Measurements from ENCODE around the gene ECT2L.

The ECT2L gene

DNA sequence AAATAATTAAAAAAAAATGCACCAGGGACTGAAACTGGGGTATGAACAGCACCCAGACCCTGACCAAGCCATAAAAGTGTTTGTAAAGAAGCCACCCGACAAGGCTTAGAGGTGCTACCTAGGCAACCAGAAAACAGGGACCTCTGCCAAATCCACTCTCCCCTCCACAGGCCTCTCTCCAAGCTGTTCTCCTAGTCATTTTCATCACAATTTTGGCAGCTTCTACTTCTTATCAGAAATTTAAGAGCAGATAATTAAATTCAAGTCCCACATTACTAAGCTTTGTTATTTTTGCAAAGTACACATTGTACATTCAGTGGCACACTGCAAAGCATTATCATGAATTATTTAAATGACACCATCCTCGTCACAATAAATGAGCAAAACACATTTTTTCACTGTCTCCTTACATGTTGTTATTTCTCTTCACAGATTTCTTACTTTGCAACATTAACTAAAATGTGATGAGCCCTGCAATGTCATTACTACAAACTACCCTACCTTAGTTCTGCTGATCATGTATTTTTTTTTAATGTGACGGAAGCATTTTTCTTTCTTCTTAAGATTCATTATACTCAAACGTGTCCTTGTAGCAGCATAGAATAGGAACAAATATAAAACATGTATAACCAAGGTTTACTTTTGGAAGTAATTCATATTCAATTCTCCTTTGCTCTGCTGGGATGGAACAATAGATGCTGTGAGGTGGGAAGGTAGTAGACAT lies 38.1 kb downstream of the ECT2L start:
- DNase-seq (ENCODE audit: low spot score) (no peak), ATAC-seq (ENCODE audit: low read depth) (no peak)
- TF ChIP-seq CTCF (IDR thresholded peaks at IDR 0.05; ENCODE audit: poor library complexity, severe bottlenecking) = no peak
- no peaks in the 10 kb centered on the region for H3K27me3 ChIP-seq (ENCODE audit: insufficient read depth, poor library complexity, severe bottlenecking)
- no peaks in the 10 kb centered on the region for H3K36me3 ChIP-seq (ENCODE audit: low read depth)
- no peak overlapping the region for H3K27ac ChIP-seq (ENCODE audit: poor library complexity, severe bottlenecking)
- H3K4me1 ChIP-seq (ENCODE audit: insufficient read depth, poor library complexity, severe bottlenecking) = no peaks in the 10 kb centered on the region
- no peak overlapping the region for H3K4me3 ChIP-seq (ENCODE audit: severe bottlenecking)
- H3K9me3 ChIP-seq (ENCODE audit: severe bottlenecking) = no peaks in the 10 kb centered on the region

DNA sequence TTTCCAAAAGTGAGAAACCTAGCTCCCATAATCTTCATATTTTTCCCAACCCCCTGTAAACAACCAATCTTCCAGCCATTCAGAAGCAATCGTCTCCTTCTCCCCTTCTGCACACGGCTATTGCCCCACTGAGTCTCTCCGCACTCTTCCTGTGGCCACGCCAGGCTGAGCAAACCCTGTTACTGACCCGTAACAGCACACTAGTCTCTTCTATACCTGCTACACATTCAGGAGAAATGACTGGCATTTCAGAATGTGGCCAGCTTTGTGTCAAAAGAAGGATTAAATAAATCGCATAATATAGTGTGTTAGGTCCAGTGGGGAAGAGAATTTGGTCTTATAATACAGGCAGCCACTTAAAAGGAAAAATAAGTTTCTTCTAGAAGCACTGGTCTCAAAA lies 41.4 kb downstream of the ECT2L start:
- no peak for DNase-seq (ENCODE audit: low spot score)
- Histone ChIP-seq H3K4me3 (ENCODE audit: severe bottlenecking) (no peak overlapping the region), H3K27me3 (ENCODE audit: insufficient read depth, poor library complexity, severe bottlenecking) (no peaks in the 10 kb centered on the region), H3K9me3 (ENCODE audit: severe bottlenecking) (no peaks in the 10 kb centered on the region), H3K36me3 (ENCODE audit: low read depth) (no peaks in the 10 kb centered on the region), H3K27ac (ENCODE audit: poor library complexity, severe bottlenecking) (no peak overlapping the region), H3K4me1 (ENCODE audit: insufficient read depth, poor library complexity, severe bottlenecking) (no peaks in the 10 kb centered on the region)
- no peak for ATAC-seq (ENCODE audit: low read depth)
- no peak for TF ChIP-seq CTCF (IDR thresholded peaks at IDR 0.05; ENCODE audit: poor library complexity, severe bottlenecking)

- H3K4me1 ChIP-seq (ENCODE audit: insufficient read depth, poor library complexity, severe bottlenecking) = no peaks in the 10 kb centered on the region
- no peak overlapping the region for H3K4me3 ChIP-seq (ENCODE audit: severe bottlenecking)
- TF ChIP-seq CTCF (IDR thresholded peaks at IDR 0.05; ENCODE audit: poor library complexity, severe bottlenecking) = no peak
- no peaks in the 10 kb centered on the region for H3K9me3 ChIP-seq (ENCODE audit: severe bottlenecking)
- no peak overlapping the region for H3K27ac ChIP-seq (ENCODE audit: poor library complexity, severe bottlenecking)
- no peaks in the 10 kb centered on the region for H3K27me3 ChIP-seq (ENCODE audit: insufficient read depth, poor library complexity, severe bottlenecking)
- H3K36me3 ChIP-seq (ENCODE audit: low read depth) = no peaks in the 10 kb centered on the region
- DNase-seq (ENCODE audit: low spot score) (no peak), ATAC-seq (ENCODE audit: low read depth) (no peak)
These were observed 48.3 kb downstream of the ECT2L start for GRCh38 chr6:138844192-138844591.

DNA sequence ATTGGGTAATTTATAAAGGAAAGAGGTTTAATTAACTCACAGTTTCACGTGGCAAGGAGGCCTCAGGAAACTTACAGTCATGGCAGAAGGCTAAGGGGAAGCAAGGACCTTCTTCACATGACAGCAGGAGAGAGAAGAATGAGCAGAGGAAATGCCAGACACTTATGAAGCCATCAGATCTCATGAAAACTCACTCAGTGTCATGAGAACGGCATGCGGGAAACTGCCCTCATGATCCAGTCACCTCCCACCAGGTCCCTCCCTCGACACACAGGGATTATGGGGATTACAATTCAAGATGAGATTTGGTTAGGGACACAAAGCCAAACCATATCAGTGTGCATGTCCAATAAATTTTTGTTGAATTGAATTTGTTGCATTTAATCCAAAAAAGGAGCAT lies 52.0 kb downstream of the ECT2L start:
- DNase-seq (ENCODE audit: low spot score) (no peak), ATAC-seq (ENCODE audit: low read depth) (no peak)
- TF ChIP-seq CTCF (IDR thresholded peaks at IDR 0.05; ENCODE audit: poor library complexity, severe bottlenecking) = no peak
- Histone ChIP-seq H3K27ac (ENCODE audit: poor library complexity, severe bottlenecking) (no peak overlapping the region), H3K9me3 (ENCODE audit: severe bottlenecking) (no peaks in the 10 kb centered on the region), H3K4me1 (ENCODE audit: insufficient read depth, poor library complexity, severe bottlenecking) (no peaks in the 10 kb centered on the region), H3K27me3 (ENCODE audit: insufficient read depth, poor library complexity, severe bottlenecking) (no peaks in the 10 kb centered on the region), H3K36me3 (ENCODE audit: low read depth) (no peaks in the 10 kb centered on the region), H3K4me3 (ENCODE audit: severe bottlenecking) (no peak overlapping the region)

- Histone ChIP-seq H3K4me1 (ENCODE audit: insufficient read depth, poor library complexity, severe bottlenecking) (no peaks in the 10 kb centered on the region), H3K4me3 (ENCODE audit: severe bottlenecking) (no peak overlapping the region), H3K9me3 (ENCODE audit: severe bottlenecking) (no peaks in the 10 kb centered on the region), H3K36me3 (ENCODE audit: low read depth) (no peaks in the 10 kb centered on the region), H3K27me3 (ENCODE audit: insufficient read depth, poor library complexity, severe bottlenecking) (no peaks in the 10 kb centered on the region), H3K27ac (ENCODE audit: poor library complexity, severe bottlenecking) (no peak overlapping the region)
- no peak for ATAC-seq (ENCODE audit: low read depth)
- DNase-seq (ENCODE audit: low spot score) = no peak
- TF ChIP-seq CTCF (IDR thresholded peaks at IDR 0.05; ENCODE audit: poor library complexity, severe bottlenecking) = no peak
These were observed 52.6 kb downstream of the ECT2L start for GRCh38 chr6:138848461-138848860.

Measured in RWPE2 (cell line).